ENCODE results near the gene TRIP13.

TRIP13 gene

GRCh38 chr5:865771-866170 is 26.9 kb upstream of the TRIP13 start:
- peaks cover 78% of the 10 kb centered on the region for H3K36me3 ChIP-seq (replicated peaks)
- no peaks in the 10 kb centered on the region for H3K27me3 ChIP-seq (replicated peaks)
- in situ Hi-C loops (cut with HindIII; ENCODE audit: low pct_ligation_motif_present, low sequenced_read_pairs) = no loop called here
- no peak for TF ChIP-seq CTCF (IDR thresholded peaks at IDR 0.05; ENCODE audit: low read depth, low read length, missing control alignments)
- no peak overlapping the region for H3K27ac ChIP-seq
- no peak overlapping the region for H3K4me3 ChIP-seq (ENCODE audit: low read depth, low read length)
- no peak for DNase-seq

GRCh38 chr5:867300-867870 is 25.3 kb upstream of the TRIP13 start:
- TF ChIP-seq CTCF (IDR thresholded peaks at IDR 0.05; ENCODE audit: low read depth, low read length, missing control alignments) = peak; percentile 6
- Histone ChIP-seq H3K27me3 (replicated peaks) (no peaks in the 10 kb centered on the region), H3K36me3 (replicated peaks) (peaks cover 91% of the 10 kb centered on the region), H3K27ac (no peak overlapping the region), H3K4me3 (ENCODE audit: low read depth, low read length) (no peak overlapping the region)
- no peak for DNase-seq
- in situ Hi-C loops (cut with HindIII; ENCODE audit: low pct_ligation_motif_present, low sequenced_read_pairs) = no loop called here

GRCh38 chr5:868428-869135 is 24.1 kb upstream of the TRIP13 start:
- Histone ChIP-seq H3K36me3 (replicated peaks) (peaks cover 91% of the 10 kb centered on the region), H3K27ac (no peak overlapping the region), H3K4me3 (ENCODE audit: low read depth, low read length) (no peak overlapping the region), H3K27me3 (replicated peaks) (no peaks in the 10 kb centered on the region)
- in situ Hi-C loops (cut with HindIII; ENCODE audit: low pct_ligation_motif_present, low sequenced_read_pairs) = no loop called here
- no peak for TF ChIP-seq CTCF (IDR thresholded peaks at IDR 0.05; ENCODE audit: low read depth, low read length, missing control alignments)
- DNase-seq = no peak

- peaks cover 86% of the 10 kb centered on the region for H3K36me3 ChIP-seq (replicated peaks)
- no peak for DNase-seq
- no peak for TF ChIP-seq CTCF (IDR thresholded peaks at IDR 0.05; ENCODE audit: low read depth, low read length, missing control alignments)
- in situ Hi-C loops (cut with HindIII; ENCODE audit: low pct_ligation_motif_present, low sequenced_read_pairs) = no loop called here
- H3K4me3 ChIP-seq (ENCODE audit: low read depth, low read length) = no peak overlapping the region
- H3K27me3 ChIP-seq (replicated peaks) = no peaks in the 10 kb centered on the region
- H3K27ac ChIP-seq = no peak overlapping the region
Measured at GRCh38 chr5:870956-871355, 21.7 kb upstream of the TRIP13 start.

GRCh38 chr5:871596-872298 is 20.9 kb upstream of the TRIP13 start:
- H3K27me3 ChIP-seq (replicated peaks) = no peaks in the 10 kb centered on the region
- no peak for TF ChIP-seq CTCF (IDR thresholded peaks at IDR 0.05; ENCODE audit: low read depth, low read length, missing control alignments)
- in situ Hi-C loops (cut with HindIII; ENCODE audit: low pct_ligation_motif_present, low sequenced_read_pairs) = no loop called here
- no peak overlapping the region for H3K27ac ChIP-seq
- H3K36me3 ChIP-seq (replicated peaks) = peaks cover 85% of the 10 kb centered on the region
- no peak overlapping the region for H3K4me3 ChIP-seq (ENCODE audit: low read depth, low read length)
- no peak for DNase-seq

Data from brain microvascular endothelial cell (primary cell).